H1 (cell line): Measurements from ENCODE around the gene AP1G2. TPM values are rescaled to one million over a fixed set of nuclear protein-coding genes. Genes with fewer than 3 reads are reported as not detected.

Experiments used
- EZH2 ChIP-seq: fragments of 200-600 bp; sonication (generic); IDR thresholded peaks from 2 replicates; pipeline ENCODE4 v1.7.1; 2012; ENCODE audit warnings: low read depth, mild to moderate bottlenecking, moderate library complexity, low read length, inconsistent platforms; ENCODE audit not compliant: severe bottlenecking
- HDAC2 ChIP-seq, 2 experiments: fragments of 300-600 bp in 1 of 2; sonication (generic) in 1 of 2; IDR thresholded peaks; 2 replicates each; pipeline ENCODE4 v1.6.1; 2011 to 2012; ENCODE audit warnings: low read depth in 2 of 2, low read length in 2 of 2, mild to moderate bottlenecking in 2 of 2, moderate library complexity in 2 of 2, borderline replicate concordance in 1 of 2, inconsistent platforms in 1 of 2
- KDM4A ChIP-seq: IDR thresholded peaks from one replicate; pipeline ENCODE4 v1.7.1; 2012; ENCODE audit warnings: low read depth, mild to moderate bottlenecking, moderate library complexity, low read length, inconsistent platforms; ENCODE audit not compliant: severe bottlenecking
- PHF8 ChIP-seq: fragments of 200-600 bp; sonication (generic); conservative IDR thresholded peaks from 2 replicates; pipeline ENCODE4 v1.7.1; 2012; ENCODE audit warnings: low read depth, mild to moderate bottlenecking, inconsistent platforms, low read length, moderate library complexity
- SIN3A ChIP-seq, 2 experiments: IDR thresholded peaks in 1 of 2; conservative IDR thresholded peaks in 1 of 2; 2 replicates each; pipeline ENCODE4 v1.6.1; 2011 to 2012; ENCODE audit warnings: low read length in 2 of 2, improper control_type of control experiment in 1 of 2, low read depth in 1 of 2, mild to moderate bottlenecking in 1 of 2
- SP2 ChIP-seq: IDR thresholded peaks from 2 replicates; pipeline ENCODE4 v1.6.1; 2012; ENCODE audit warnings: mild to moderate bottlenecking, low read length, inconsistent platforms
- SUZ12 ChIP-seq: fragments of 200-600 bp; sonication (generic); IDR thresholded peaks from 2 replicates; pipeline ENCODE4 v1.6.1; 2012; ENCODE audit warnings: mild to moderate bottlenecking, inconsistent platforms, low read length, moderate library complexity, mixed read lengths
- TAF7 ChIP-seq: optimal IDR thresholded peaks from 2 replicates; pipeline ENCODE3; 2011; ENCODE audit warnings: low read depth, mild to moderate bottlenecking, inconsistent platforms, low read length, moderate library complexity, borderline replicate concordance
- polyA plus RNA-seq, 7 experiments: library from polyadenylated mRNA; depleted of rRNA in 3 of 7; stranded (reverse) in 5 of 7; unstranded in 2 of 7; fragments of >200 nt in 5 of 7; fragments of 200-250 nt in 2 of 7; gene quantifications; 1 replicate in 5 of 7; 2 replicates in 1 of 7; 4 replicates in 1 of 7; pipeline versions ENCODE4 v1.2.1 to v1.2.3, GENCODE V29; 2011 to 2013; ENCODE audit warnings: missing spikeins in 2 of 7, mixed read lengths in 2 of 7
- total RNA-seq: library from RNA; stranded (reverse); fragmentation: NEBNext Ultra II Directional; extraction: Animal tissue kit (Norgen Biotek cat#: 25700); gene quantifications from 2 replicates; pipeline ENCODE4 v1.2.1, GENCODE V29; 2021

The AP1G2 gene
- total and polyA plus RNA-seq, 2 of the 8 experiments (the other 6 are each of a cell fraction or from before 2014, with no cell fraction given), result 70.9 to 134 TPM

DNA sequence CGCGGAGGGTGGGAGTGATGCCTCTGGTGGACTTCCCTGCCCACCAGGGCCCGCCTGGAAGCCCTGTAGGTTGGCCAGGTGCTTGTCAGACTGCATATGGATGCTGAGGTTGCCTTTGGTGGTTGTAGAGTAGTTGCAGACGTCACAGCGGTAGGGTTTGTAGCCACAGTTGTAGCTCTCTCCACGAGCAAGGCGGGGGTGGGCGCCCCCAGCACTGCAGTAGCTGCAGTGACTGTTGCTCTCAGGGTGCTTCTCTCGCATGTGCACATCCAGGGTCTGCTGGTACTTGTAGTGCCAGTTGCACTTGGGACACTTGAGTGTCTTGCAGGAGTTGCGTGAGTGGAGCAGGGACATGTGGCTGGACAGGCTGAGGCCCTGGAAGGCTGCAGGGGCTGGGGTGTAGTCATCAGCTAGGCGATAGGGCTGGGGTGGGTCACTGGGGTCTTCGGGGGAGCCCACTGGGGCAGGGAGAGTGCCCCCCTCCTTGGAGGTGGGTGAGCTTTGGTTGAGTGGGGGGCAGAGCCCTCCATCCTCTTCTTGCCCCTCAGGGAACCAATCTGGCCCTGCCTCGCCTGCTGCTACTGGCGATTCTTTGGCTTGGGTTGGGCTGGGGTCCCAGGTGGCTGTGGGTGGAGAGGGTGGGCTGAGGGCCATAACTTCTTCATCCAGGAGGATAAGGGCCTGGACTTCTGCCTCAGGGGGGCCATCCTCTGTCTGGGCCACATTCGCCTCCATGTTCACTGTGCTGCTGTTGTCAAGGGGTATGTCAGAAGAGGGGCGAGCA, 33.7 kb downstream of the AP1G2 start (continued):
- no peak for TF ChIP-seq SIN3A (conservative IDR thresholded peaks at IDR 0.05 in 1 of 2, IDR thresholded peaks at IDR 0.05 in 1 of 2; ENCODE audit: low read depth in 1 of 2, low read length in 2 of 2)
- TF ChIP-seq PHF8, result no peak
- TF ChIP-seq HDAC2 (IDR thresholded peaks at IDR 0.05; ENCODE audit: borderline replicate concordance in 1 of 2, low read depth in 2 of 2, low read length in 2 of 2), result no peak
- no peak for TF ChIP-seq SUZ12
- no peak for TF ChIP-seq SP2
- TF ChIP-seq EZH2, result no peak
- TF ChIP-seq KDM4A, result no peak
- no peak for TF ChIP-seq TAF7
